NCI-H2227 treated with DMSO at 0.1 percent for 48 hours (cell line): ENCODE measurements around the gene ZEB1.
"Not testable (repeated sequence)": the region's sequence is repeated elsewhere in the genome, so short reads cannot be mapped to it uniquely, and the experiment has no call there.

Source experiments
- DNase-seq: peaks from one replicate; lab custom pipeline; 2025; lab: John Stamatoyannopoulos, UW

ZEB1 gene

DNA sequence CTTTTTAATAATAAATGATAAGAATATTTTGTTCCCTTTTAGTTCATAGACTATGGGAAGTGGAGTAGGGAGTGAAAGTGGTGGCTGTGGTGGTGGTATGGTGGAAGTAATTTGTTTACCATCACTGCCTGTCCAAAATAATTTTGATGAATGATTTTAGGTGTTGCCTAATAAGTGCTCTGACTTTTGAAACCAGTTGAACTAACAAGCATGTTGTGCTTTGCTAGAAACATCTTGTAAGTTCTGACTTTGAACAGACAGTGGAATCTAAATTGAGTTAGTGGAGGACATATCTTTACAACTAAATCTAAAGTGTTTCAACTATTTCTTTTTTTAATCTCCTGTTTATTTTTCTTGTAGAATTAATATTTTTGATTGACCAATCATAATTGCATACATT, 49.7 kb downstream of the ZEB1 start:
- DNase-seq: no peak

DNA sequence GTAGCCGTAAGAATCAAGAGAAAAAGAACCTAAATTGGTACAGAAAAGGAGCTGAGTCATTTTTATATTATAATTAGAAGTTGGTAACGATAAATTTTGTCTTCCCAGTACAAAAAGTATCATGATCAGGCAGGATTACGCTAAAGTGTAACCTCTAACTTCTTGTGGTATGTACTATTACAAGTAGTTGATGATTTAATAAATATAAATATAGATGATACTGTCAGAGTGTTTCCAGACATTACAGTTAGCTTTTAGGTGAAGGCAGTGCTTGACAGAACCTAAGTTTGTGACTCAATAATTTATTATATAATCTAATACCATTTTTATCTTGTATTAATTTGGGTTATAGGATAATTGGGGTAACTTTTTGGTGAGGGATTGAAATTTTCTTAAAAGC, 53.4 kb downstream of the ZEB1 start:
- DNase-seq: no peak

- DNase-seq: no peak
Observed at GRCh38 chr10:31374146-31374696, 55.2 kb downstream of the ZEB1 start.

DNA sequence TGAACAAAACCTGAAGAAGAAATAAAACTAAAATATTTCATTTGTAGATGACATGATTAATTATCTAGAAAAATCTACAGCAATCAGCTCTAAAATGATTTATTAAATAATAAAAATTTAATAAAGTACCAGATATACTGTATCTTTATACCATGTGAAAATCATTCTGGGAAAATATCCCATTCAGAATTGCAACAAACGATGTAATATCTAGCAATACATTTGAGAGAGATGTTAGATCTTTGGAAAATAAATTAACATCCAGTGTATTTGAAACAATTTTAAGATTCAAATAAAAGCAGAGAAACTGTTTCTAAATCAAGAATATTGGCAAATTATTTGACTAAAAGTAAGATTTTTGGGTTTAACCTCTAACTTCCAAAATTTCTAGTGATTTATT, 62.2 kb downstream of the ZEB1 start:
- no peak for DNase-seq

DNA sequence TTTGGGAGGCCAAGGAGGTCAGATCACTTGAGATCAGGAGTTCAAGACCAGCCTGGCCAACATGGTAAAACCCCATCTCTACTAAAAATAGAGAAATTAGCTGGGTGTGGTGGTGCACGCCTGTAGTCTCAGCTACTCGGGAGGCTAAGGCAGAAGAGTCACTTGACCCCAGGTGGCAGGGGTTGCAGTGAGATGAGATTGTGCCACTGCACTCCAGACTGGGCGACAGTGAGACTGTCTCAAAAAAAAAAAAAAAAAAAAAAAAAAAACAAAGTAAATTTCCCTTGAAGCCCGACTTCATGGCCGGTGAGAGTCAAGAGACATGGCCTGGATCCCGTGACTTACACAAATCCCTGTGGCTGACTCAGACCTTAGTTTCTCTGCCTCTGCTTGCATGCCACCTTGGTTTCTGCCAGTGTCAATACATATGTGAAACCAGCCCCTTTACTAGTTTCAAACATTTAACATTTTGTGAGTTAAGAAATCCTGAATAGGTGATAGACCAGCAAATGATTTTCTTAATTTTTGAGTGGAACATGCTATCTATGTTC, 62.8 kb downstream of the ZEB1 start:
- no peak for DNase-seq

GRCh38 chr10:31383810-31384588, 65.0 kb downstream of the ZEB1 start:
- no peak for DNase-seq

DNA sequence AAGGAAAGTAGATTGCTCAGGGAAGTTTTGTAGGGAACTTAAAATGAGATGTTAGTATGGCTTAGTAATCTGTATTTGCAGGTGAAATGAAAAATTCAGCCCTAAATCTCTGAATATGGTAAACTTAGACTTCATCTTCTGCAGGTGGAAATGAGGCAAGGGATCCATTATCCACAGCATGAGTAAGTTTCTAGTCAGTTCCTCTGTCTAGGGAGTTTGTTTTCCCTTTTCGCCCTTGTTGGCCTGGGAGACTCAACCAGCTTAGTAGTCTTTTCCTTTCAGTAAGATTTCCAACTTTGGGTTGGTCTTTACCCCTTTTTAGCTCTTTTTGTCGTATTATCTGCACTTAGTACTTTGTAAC, 65.6 kb downstream of the ZEB1 start:
- no peak for DNase-seq

DNA sequence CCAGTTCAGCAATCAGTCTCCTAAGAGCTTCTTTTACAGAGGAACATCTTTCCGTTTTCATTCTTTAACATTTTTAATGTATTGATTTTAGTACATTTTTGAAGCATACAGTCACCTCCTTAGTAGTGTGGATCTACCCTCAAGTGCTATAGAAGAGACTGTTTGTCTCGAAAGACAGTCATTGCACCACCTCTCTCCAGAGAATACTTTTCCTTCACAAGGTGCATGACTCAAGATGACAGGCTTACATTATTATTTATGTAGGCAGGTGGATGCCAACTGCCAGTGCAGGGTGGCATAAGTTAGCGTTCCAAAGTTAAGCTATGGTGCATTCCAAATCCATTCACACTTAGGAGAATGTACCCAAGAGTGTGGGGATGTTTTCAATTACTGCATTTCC, 71.8 kb downstream of the ZEB1 start:
- no peak for DNase-seq

DNA sequence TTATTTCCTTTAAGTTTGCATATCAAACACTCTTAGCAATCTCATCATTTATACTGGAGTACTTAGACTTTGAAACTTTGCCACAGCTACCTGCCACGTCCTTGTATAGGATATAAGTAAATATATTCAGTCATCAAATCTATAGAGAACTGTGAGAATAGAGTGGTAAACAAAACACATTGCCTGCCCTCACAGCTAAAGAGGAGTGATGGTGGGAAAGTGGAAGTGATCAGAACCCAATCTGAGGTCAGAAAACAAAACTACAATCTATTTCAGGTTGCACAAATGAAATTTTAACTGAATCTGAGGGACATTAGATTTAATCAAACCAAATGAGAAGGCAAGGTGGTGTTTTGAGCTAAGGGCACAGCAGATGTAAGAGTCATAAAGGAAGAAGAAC, 74.8 kb downstream of the ZEB1 start:
- DNase-seq: no peak

DNA sequence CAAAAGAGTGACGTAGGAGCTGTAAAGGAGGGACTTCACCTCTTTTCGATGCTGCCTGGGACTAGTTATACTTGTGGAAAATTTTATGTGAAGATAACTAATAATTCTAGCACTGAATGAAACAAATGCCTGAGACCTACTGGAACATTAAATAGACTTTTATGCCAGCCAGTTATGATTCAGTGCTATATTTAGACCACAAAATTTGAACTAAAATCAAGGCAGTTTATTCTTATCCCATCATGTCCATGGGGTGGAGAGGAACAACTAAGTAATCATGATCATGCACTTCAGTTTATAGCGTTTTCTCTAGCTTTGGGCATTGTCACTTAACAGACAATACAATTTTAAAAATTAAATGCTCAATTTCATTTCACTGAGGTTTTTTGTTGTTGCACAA, 76.7 kb downstream of the ZEB1 start:
- no peak for DNase-seq

DNA sequence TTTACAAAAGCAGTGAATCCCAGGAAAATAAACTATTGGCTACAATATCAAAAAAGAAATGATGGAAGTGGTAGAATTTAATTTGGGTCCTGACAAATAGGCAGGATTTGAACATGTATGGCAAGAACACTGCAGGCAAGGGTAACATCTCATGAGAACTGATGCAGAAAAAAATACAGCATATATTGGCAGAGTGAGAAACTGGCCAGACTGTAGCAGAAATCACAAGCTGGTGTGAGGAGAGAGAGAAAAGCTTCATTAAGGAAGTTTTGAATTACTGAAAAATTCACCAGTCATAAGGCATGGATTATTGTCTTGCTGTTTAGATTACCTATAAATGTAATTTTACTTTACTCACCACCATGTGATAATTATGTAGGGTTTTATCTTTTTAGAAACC, 77.4 kb downstream of the ZEB1 start:
- no peak for DNase-seq

DNA sequence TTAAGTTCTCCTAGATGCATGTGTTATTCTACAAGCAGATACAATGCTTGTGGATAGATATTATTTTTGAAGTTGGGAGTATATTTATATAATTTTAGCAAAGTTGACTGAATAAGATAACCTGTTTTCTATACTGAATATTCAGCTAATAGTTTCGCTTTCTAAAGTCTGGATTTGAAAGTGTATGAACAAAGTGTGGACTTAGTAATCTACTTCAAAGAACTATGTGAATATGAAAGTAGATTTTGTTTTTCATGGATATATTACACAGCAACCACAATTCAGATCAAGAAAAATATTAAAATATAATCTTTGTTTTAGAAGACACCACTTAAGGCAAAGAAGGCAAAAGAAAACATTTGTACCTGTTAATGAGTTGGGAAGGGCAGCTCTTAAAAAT, 78.8 kb downstream of the ZEB1 start:
- DNase-seq: no peak

DNA sequence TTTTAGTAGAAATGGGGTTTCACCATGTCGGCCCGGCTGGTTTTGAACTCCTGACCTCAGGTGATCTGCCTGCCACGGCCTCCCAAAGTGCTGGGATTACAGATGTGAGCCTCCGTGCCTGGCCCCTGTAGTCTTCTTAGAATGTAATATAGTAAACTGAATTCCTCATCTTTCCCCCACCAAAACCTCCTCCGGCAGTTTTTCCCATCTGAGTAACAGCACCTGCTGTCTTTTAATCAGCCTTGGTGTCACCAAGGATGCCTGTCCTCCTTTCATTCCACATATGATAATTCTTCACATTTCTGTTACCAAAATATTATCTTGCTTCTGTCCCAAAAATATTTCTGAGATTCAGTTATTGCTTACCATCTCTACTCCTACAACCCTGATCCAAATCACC, 80.2 kb downstream of the ZEB1 start:
- DNase-seq: no peak

- no peak for DNase-seq
Observed at GRCh38 chr10:31399631-31400030, 80.6 kb downstream of the ZEB1 start.

GRCh38 chr10:31401287-31401686, 82.3 kb downstream of the ZEB1 start:
- DNase-seq: no peak

GRCh38 chr10:31404640-31405039, 85.6 kb downstream of the ZEB1 start:
- DNase-seq: no peak

DNA sequence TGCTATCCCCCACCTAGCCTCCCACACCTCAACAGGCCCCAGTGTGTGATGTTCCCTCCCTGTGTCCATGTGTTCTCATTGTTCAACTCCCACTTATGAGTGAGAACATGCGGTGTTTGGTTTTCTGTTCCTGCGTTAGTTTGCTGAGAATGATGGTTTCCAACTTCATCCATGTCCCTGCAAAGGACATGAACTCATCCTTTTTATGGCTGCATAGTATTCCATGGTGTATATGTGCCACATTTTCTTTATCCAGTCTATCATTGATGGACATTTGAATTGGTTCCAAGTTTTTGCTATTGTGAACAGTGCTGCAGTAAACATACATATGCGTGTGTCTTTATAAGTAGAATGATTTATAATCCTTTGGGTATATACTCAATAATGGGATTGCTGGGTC, 86.8 kb downstream of the ZEB1 start:
- DNase-seq: not testable (repeated sequence)

- DNase-seq: not testable (repeated sequence)
Observed at GRCh38 chr10:31412397-31412796, 93.4 kb downstream of the ZEB1 start.

- no peak for DNase-seq
Observed at GRCh38 chr10:31413325-31413724, 94.3 kb downstream of the ZEB1 start.

DNA sequence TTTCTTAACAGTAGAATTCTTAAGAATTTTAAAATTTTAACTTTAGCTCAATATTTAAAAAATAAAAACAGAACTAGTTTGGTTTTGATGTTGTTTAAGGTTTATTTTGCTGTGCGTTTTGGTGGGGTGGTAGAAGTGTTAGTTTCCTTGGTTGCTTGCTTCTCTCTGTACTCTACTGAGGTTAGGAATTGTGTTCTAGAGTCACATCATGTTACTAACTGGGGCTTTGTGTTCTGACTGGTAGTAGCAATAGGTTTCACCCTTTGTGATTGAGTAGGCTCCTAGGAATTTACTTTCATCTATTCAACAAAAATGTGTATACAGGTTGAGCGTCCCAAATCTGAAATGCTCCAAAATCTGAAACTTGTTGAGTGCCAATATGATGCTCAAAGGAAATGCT, 99.5 kb downstream of the ZEB1 start:
- DNase-seq: no peak

DNA sequence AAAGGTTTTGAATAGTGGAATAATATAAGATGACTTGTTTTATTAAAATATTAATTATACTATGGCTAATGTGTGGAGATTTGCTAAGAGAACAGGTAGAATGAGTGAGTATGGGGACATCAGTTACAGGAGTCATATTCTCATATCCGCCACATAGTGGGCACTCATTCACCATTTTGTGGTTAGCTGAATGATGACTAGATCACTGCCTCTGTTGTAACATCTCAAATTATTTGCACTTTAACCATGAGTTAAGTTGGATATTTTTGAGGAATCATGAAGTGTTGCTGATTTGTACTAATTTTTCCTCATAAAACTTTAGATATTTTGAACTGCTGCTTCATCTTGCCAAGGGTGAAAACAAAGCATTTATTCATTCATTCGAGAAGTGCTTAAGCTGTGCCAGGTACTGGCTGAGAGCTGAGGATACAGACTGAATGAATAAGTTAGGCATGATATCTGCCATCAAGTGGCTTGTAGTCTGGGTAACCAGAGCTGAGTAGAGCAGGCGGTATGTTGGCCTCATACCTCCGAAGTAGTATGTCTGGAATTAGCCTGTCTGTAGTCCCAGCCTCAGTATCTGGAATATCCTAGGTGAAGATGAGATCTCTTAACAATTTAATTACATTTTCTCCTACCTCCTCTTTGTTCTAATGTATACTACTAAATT, 100.5 kb downstream of the ZEB1 start:
- DNase-seq: no peak

- no peak for DNase-seq
Observed at GRCh38 chr10:31421322-31421721, 102.3 kb downstream of the ZEB1 start.

DNA sequence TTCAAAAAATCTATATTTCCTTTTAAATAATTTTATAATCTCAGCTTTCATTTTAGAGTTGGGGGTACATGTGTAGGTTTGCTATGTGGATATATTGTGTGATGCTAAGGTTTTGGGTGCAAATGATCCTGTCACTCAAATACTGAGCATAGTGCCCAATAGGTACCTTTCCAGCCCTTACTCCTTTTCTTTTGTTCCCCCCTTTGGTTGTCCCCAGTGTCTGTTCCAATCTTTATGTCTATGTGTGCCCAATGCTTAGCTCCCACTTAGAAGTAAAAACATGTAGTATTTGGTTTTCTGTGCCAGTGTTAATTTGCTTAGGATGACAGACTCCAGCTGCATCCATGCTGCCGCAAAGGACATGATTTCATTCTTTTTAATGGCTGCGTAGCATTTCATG, 103.6 kb downstream of the ZEB1 start:
- no peak for DNase-seq
